GF-D8 (cell line): ENCODE results near the gene GRK6.

Experiments used
- DNase-seq: peaks from one replicate; lab custom pipeline; 2025; lab: John Stamatoyannopoulos, UW

Gene GRK6

DNA sequence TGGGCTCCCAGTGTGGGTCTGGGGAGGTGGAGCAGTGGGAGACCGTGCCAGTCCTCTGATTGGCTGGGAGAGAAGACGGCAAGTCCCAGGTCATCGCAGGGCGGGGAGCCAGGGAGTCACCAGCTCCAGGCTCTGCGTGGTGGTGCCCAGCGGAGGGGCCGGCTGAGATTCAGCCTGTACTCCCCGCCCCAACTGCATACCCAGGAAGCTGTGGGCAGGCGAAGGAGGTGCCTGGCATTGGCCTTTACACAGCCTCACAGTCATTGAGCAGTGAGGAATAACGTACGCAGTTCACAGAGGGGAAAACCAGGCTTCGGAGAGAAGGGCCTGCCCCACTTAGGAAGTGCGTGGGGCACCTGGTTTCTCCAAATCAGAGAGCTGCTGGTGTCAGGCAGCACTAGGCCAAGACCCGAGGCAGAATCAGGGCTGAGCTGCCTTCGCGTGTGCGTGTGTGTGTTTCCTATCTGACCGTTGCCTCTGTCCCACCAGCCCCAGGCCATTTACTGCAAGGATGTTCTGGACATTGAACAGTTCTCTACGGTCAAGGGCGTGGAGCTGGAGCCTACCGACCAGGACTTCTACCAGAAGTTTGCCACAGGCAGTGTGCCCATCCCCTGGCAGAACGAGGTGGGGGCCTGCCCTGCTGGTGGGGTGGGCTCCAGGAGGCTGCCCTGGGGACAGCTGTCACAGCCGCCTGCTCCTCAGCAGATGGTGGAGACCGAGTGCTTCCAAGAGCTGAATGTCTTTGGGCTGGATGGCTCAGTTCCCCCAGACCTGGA lies 13.9 kb downstream of the GRK6 start:
- no peak for DNase-seq

DNA sequence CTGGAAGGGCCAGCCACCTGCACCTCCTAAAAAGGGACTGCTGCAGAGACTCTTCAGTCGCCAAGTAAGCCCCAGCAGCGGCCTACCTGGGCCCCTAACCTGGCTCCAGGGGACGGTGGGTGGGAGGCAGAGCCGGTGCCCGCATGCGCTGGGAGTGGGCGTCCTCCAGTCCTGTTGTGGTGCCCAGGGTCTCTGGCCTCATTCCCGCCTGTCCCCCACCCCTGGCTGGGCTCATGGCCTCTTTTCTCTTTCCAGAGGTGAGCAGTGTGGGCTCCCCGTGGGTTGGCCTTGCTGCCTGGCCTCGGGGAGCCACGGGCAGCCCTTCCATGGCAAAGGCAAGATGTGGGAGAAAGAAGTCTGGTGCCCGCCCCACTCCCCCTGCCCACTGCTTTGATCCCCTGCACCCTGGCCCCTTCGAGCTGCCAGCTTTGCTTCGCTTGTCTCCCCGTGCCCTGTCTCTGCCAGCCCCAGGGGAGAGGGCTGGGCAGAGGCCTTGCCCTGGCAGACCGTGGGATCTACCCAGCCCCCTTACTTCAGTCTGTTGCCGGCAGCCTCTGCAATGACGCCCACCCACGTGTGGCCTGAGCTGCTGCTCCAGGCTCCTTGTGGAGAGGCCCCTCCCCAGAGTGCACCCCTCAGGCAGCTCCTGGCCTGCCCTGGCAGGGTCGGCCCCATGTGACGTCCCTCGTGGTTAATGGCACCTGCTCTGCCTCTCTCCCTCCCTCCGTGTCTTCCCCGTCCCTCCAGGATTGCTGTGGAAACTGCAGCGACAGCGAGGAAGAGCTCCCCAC lies 14.7 kb downstream of the GRK6 start:
- no peak for DNase-seq

DNA sequence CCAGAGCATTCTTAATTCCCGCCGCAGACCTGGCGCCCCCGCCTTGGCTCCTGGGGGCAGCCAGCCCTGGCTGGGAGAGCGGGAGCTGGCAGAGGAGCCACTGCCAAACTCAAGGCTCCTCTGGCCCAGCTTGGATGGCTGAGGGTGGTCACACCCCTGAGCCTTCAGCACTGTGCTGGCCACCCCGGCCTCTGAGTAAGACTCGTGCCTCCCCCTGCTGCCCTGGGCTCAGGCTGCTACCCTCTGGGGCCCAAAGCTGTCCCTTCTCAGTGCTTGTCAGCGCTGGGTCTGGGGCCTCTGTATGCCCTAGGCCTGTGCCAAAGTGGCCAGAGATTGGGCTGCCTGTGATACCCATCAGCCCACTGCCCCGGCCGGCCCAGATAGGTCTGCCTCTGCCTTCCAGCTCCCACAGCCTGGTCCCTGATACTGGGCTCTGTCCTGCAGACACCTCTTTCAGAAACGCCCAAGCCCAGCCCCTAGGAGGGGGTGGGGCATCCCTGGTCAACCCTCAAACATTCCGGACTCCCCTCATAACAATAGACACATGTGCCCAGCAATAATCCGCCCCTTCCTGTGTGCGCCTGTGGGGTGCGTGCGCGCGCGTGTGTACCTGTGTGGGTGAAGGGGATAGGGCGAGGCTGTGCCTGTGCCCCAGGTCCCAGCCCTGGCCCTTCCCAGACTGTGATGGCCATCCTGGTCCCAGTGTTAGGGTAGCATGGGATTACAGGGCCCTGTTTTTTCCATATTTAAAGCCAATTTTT lies 15.8 kb downstream of the GRK6 start:
- no peak for DNase-seq

DNA sequence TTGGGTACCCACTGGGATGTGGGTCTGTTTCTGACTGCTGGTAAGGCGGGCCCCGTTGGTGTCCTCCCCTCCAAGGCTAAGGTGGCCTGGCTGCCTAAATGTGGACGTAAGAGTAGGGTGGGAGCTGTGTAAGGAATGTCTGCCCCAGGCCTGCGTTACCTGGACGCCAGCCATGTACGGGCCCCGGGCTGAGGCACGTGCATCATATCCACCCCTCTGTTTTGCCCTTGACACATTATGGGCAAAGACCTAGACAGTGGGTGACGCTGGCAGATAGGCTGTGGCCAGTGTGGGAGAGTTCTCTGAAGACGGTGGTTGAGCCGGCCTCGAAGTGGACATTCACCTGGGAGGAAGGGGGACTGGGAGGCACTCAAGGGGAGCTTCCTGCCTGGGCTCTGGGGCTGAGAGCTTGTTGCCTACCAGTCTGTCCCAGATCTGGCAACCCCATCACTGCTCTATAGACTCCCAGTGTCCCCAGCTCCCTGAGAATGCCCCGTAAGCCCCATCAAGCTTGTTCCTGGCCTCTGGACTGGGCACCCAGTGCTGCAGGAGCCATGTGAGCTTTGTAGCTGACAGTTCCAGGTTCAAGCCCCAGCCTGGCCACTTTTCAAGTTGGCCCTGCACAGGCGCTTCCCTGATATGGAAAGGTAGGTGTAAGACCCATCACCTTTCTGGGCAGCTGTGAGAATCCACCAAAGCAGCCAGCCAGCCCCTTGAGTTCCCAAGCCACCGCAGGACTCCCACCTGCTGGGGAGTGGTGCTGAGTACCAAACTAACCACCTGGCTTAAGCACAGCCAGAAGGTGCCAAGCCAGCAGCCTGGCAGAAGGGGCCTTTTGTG lies 16.9 kb downstream of the GRK6 start:
- no peak for DNase-seq

DNA sequence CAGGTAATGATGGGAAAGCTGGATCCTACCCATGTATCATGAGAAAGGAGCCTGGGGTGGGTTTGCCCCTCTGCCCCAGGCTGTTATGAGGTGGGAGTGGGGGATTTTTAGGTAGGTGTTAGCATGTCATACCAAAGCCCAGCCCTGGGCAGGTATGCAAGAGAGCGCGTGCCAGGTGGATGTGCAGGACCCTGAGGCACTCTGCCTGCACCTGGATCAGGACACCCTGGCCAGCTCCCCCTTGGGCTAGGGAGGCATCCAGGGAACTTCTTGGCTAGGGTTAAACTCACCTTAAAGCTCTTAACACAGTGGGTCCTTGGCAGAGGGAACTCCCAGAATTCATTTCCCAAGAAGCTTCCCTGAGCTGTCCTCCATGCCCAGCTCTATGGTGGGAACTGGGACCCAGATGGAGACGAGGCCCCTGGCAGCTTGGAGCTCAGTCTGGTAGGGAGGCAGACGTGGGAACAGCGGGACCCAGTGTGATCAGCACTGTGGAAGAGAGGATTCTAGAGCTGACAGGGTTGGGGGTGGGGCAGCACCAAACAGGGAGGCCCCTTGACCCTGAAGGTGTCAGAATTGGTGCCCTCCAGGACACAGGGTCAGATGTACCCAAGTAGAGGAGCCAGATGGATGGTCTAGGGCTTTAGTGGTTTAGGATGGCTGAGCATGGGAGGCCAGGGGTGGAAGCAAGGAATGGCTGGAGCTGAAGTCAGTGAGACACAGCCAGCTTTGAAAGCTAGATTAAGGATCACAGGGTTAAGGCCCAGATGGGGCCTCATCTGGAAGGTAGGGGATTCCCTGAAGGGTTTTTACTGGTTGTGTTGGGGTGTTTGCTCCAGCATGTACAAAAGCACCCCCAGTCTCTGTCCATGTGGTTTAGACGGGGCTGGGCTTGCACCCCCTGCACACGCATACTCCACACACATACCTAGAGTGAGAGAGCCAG lies 17.9 kb downstream of the GRK6 start:
- DNase-seq: no peak

DNA sequence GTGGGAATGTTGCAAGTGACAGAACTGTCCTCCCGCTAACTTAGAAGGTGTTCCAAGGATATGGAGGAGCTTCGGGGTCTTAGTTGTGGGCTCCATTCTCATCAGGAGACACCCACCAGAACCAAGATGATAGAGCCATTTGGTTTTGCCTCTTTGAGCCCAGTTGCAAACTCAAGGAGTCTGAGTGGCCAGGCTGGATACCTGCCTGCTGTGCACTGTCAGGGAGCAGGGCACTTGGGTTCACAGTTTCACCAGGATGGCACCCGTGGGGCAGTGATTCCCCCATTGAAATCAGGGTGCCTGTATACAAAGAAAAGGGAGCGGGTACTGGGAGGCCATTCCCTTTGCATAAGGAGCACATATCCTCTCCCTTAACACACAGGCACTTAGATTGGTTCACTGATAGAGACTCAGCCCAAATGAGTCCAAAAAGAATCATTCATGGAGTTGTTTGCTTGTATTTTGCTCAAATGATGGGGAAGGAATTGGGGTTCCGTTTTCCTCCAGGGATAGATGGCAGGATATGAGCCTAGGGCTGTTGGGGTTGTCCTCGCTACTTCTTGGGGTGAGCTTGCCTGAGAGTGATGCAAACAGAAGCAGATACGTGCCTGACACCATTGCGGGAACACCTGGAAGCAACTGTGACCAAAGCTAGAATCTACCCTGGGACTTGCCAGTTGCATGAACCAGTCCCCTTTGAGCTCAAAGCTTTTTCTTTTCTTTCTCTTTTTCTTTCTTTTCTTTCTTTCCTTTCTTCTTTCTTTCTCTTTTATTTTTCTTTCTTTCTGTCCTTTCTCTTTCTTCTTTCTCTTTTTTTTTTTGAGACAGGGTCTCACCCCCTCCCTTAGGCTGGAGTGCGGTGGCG lies 18.8 kb downstream of the GRK6 start:
- DNase-seq: no peak

DNA sequence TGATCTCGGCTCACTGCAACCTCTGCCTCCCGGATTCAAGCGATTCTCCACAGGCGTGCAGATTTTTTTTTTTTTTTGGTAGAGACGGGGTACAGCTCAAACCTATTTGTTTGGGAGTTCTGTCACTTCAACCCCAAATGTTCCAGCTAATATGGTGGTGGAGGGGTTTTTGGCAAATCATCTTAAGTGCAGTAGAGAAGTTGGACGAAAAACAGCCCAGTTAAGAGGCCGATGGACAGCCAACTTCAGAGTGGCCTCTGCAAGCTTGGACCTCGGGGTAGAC lies 19.4 kb downstream of the GRK6 start:
- DNase-seq: no peak

DNA sequence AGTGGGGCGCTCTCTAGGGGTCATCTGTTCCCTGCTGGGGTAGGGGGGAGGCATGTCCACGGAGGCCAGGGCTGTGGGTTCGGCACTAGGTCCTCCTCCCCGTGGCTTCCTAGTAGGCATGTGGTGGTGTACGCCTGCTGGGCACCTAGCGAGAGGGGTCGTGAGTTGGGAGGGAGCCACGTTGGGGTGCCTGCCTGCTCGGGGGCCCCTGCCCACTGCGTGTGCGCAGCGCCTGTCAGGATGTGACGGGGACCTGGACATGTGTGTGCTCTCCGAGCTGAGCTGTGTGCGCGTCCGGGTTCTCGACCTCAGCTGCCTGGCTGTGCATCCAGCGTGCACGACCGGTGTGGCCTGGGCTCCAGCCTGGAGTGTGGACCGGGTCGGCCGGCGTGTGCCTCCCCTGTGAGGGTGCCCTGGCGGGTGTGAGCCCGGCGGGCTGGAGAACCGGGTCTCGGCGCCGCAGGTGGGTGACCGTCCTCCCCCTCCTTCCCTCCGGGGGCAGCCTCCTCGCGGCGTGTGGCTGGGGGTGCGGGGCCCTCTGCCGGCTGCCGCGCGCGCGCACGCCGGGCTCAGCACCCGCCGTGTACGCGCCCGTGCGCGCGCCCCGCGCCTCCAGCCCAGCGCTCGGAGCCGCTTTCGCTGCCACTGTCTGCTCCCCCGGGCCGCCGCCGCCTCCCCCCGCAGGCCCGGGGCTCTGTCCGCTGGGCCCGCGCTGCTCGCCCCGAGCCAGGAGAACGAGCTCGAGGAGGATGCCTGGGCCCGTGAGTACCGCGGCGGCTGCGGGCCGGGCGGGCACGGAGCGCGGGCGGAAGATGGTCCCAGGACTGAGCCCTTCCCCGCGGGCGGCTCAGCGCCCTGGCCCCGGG lies 20.0 kb downstream of the GRK6 start, which contains the start of gene PRR7:
Gene PRR7 (plus strand): TSS at position 615 of the 866 bp plus-strand sequence. CDS start 8,254 bp downstream, outside the sequence.
- DNase-seq: peak; percentile 40

DNA sequence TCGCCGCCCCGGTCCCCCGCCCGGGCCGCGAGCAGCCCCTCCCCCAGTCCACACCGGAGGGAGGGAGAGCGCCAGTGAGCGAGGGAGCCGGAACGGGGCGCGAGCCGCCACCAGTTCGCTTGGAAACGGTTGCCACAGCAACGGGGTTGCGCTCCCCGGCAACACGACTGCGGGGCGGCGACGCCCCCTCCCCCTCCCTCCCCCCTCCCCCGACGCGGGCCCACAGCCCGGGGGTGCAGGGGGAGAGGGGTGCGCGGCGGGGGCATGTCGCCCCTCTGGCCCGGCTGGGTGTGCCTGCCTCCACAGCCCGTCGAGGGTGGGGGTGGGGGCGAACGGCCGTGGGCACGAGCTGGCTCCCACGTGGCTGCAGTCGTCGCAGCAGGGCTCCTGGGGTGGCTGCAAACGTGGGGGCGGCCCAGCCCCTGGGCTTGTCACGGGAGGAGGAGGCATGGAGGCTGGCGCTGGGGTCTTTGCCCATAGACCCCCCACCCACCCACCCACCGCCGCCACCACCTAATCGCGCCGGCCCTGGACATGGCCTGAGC lies 20.7 kb downstream of the GRK6 start:
- peak; percentile 15 for DNase-seq

DNA sequence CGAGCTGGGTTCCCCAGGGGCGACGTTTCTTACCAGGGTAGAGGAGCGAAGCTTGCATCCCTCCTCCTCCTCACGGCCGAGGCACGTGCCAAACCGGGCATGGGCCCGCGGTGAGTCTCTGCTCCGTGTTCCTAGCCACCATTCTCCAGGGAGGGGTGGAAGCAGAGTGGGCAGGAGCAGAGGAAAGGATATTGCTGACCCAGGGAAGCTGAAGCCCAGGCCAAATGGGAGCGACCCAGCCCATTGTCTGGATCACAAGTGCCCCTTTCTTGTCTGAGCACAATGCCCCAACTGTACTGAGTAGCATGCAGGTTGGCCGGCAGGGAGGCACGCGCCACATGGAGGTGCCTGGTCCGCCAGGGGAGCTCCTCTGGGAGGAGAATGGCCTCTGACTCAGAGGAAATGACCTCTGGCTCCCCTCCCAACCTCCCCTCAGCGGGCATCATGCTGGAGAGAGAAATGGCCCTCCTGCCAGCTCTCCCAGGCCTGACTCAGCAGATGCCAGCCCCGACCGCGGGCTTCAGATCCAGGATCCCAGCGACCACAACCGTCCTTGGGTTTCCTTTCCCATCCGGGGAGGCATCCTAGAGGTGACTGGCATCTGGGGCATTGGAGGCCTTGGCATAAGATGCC lies 21.3 kb downstream of the GRK6 start:
- DNase-seq: peak; percentile 17

DNA sequence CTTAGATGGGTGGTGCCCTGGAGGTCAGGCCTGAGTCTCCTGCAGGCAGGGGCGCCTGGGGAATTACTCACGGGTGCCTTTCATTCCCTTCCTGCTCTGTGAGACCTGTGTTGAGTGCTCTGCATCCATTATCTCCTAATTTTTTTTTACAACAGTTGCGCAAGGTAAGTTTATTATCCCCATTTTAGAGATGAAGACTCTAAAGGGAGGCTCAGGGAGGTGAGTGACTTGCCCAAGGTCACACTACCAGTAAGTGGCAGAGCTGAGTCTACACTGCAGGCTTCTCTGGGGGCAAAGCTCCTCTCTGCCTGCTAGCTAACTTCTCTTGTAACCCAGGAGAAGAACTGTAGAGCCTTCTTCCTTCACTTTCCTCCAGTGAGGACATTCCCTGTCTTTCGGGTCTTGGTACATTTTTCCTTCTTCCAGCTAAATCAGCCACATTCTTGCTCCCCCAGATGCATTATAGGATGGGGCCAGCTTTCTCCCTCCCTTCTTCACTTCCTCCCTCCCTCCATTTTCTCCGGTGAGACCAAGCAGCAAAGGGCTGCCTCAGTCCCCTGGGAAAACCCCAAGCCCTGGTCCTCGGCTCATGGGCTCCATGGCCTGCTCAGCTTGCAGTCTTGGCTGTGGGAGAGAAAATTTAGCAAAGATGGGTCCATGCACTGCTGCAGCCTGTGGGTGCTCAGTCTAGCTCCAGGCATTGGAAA lies 21.9 kb downstream of the GRK6 start:
- DNase-seq: no peak

DNA sequence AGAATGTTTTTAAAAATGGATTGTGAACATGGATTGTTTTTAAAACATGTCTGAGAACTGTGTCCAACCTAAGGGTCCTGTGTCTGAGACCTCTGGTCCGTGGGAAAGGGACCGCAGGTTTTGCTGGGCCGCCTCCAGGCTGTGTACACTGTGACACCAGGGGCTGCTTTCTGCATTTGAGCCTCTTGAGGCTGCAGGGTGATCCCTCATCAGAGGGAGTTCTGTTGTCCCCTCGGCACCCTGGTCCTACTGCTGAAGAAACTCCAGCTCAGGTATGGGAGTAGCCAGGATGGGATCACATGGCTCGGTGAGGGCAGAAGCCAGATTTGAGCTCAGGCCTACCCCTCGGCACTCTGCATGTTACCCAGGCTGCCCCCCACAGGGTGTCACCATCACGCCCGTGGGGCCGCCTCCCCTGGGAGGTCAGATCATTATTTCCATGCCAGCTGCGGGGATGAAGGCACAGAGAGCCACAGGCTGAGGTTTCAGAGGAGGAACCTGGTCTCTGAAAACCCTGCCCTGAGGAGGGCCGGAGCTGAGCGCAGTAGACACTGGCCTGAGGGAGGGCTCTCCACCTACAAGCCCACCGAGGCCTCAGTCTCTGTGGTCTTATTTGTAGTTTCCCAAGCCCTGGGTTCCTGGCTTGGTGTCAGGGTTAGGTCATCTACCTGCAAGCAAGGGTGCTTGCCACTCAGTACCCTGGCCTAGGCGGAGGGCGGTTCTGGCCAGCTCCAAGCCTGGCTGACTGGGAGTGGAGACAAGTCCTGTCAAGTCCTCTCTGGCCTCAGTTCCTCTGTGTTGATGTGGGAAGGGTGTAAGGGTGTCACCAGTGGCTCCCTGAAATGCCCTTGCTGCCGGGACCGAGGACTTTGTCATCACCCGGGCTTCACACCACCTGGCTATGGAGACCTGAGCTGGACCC lies 22.9 kb downstream of the GRK6 start:
- DNase-seq: no peak

DNA sequence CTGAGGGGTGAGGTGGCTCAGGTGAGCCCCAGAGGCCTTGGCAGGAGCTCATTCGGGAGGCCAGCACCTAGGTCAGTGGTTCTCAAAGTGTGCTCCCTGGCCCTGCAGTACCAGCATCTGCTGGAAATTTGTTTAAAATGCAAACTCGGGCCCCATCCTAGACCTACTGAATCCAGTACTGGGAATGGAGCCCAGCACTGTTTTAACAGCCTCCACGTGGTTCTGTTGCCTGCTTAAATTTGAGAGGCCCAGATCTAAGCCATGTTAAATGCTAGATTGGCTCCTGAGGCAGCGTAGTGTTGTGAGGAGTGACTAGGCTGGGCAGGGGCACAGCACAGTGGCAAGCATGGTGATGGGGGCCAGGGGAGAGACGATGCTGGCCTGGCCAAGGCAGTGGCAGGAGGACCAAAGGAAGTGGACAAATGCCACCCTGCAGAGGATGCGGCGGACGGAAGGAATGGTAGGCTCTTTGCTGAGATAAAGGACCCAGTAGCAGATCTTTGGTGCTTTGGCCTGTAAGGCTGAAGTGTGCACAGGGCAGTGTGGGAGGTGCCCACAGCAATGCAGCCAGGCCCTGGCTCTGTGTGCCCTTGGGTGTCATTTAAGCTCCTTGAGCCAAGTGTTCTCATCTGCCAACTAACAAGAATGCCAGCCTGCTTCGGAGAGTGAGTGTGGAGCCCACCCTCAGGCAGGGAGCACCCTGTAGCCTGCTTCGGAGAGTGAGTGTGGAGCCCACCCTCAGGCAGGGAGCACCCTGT lies 24.4 kb downstream of the GRK6 start:
- DNase-seq: no peak

DNA sequence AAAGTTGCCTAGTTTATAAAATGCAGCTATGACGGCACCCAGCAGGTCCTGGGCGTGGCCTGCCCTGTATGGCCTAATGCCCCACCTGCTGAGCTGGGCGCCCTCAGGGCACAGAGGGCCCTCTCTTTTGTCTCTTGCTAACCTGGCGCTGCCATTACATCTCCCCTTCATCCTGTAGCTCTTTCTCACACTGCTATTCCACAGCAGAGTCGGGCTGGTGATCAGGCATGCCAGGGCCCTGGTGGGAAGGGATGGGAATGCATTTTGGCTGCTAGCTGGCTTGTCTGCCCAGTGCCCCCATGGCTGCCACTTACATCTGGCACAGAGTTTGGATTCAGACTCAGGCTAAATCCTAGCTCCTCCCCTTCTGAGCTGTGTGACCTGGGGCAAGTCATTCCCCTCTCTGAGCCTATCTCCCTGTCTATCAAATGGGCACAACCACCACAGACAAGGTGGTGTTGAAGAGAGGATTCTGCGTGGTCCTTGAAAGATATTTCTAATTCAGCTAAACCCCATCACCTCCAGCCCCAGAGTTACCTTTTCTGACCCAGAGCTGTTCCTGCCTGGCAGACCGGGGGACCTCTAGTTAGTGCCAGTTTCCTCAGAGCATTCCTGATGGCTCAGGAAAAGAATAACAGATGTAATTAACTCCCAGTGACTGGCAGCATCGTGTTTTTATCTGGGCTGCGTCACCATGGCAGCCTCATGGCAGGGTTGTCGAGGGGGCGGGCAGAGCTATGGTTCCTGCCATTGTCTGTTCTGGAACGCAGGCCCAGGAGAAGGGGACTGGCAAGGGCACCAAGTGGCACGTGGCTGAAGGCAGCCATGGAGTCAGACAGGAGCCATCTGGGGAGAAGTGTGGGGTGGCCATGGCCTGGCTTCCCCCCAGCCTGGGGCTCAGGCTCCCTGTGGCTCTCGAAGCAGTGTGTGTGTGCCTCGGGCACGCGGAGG lies 26.5 kb downstream of the GRK6 start:
- no peak for DNase-seq
